ENCODE data around the gene ADH4.

DNA sequence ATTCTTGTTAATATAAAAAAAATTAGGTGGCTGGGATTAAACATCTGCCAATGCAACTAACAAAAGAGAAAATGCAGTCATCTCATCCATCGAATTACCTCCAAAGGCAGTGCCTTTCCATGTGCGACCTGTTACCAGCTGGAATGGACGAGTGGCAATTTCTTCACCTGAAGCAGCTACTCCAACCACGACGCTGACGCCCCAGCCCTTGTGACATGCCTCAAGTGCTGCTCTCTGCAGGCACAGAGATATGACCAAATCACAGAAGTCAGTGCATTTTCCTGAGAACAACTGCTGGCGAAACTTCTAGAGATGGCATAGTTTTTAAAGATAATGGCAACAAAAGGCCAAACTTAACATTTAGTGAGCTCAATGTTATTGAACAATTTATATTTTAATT, 69.3 kb downstream of the ADH4 start:
- TF ChIP-seq POLR2A (IDR thresholded peaks at IDR 0.05; ENCODE audit: low read depth, low read length) (no peak), NFIC (IDR thresholded peaks at IDR 0.05; ENCODE audit: low read depth, low read length) (no peak), RFX5 (IDR thresholded peaks at IDR 0.05; ENCODE audit: low read depth, low read length) (no peak), ESRRA (IDR thresholded peaks at IDR 0.05; ENCODE audit: low read length) (no peak), BRCA1 (IDR thresholded peaks at IDR 0.05; ENCODE audit: low read depth, low read length) (no peak)
- TF ChIP-seq, protein P1, sequence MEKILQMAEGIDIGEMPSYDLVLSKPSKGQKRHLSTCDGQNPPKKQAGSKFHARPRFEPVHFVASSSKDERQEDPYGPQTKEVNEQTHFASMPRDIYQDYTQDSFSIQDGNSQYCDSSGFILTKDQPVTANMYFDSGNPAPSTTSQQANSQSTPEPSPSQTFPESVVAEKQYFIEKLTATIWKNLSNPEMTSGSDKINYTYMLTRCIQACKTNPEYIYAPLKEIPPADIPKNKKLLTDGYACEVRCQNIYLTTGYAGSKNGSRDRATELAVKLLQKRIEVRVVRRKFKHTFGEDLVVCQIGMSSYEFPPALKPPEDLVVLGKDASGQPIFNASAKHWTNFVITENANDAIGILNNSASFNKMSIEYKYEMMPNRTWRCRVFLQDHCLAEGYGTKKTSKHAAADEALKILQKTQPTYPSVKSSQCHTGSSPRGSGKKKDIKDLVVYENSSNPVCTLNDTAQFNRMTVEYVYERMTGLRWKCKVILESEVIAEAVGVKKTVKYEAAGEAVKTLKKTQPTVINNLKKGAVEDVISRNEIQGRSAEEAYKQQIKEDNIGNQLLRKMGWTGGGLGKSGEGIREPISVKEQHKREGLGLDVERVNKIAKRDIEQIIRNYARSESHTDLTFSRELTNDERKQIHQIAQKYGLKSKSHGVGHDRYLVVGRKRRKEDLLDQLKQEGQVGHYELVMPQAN (conservative IDR thresholded peaks at IDR 0.05) = no peak
- TF ChIP-seq, protein P2, sequence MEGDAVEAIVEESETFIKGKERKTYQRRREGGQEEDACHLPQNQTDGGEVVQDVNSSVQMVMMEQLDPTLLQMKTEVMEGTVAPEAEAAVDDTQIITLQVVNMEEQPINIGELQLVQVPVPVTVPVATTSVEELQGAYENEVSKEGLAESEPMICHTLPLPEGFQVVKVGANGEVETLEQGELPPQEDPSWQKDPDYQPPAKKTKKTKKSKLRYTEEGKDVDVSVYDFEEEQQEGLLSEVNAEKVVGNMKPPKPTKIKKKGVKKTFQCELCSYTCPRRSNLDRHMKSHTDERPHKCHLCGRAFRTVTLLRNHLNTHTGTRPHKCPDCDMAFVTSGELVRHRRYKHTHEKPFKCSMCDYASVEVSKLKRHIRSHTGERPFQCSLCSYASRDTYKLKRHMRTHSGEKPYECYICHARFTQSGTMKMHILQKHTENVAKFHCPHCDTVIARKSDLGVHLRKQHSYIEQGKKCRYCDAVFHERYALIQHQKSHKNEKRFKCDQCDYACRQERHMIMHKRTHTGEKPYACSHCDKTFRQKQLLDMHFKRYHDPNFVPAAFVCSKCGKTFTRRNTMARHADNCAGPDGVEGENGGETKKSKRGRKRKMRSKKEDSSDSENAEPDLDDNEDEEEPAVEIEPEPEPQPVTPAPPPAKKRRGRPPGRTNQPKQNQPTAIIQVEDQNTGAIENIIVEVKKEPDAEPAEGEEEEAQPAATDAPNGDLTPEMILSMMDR (IDR thresholded peaks at IDR 0.05 in 2 of 3, conservative IDR thresholded peaks at IDR 0.05 in 1 of 3; ENCODE audit: control insufficient read depth in 2 of 3, extremely low read depth in 1 of 3, insufficient read depth in 1 of 3, low read depth in 3 of 3, low read length in 3 of 3) = no peak
